GM10248 (cell line): ENCODE results near the gene ENPP5.

Experiments used
- CTCF ChIA-PET: fragments of 300-600 bp; sonication (Branson Sonifier 250); formaldehyde crosslinking; extraction: SDS; loops from one replicate; lab custom pipeline; 2021; ENCODE audit warnings: antibody characterized with exemption; lab: Yijun Ruan, JAX
- POLR2A ChIA-PET: fragments of 350-650 bp; sonication (Branson Sonifier 250); formaldehyde crosslinking; extraction: SDS; loops from one replicate; lab custom pipeline; 2020; ENCODE audit warnings: antibody characterized with exemption; lab: Yijun Ruan, JAX
- DNase-seq: peaks from one replicate; pipeline ENCODE4 v3.0.0; 2012; ENCODE audit errors: extremely low spot score
- TF ChIP-seq, protein P1 (sequence below): IDR thresholded peaks from 2 replicates; pipeline ENCODE4 v1.5.1; 2012; ENCODE audit warnings: mild to moderate bottlenecking, low read depth; ENCODE audit errors: extremely low read depth, missing control alignments, control extremely low read depth

Gene ENPP5

DNA sequence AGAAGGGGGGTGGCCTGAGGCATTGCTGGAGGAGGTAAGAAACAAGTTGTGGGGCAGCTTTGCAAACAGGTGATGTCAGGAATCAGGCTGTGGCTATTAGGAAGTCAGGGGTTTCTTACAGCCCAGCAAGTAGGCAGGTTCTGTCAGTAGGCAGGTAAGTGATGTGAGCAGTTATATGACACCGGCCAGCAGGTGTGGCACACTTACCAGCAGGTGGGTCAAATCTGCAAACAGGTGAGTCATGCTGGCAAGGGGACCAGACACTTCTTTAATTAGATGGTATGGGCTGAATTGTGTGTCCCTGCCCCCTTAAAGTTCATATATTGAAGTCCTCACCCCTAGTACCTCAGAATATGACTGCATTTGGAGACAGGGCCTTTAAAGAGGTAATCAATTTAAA, 57.4 kb downstream of the ENPP5 start:
- CTCF ChIA-PET: interaction anchor here (1.0 to 2.1 kb wide), 5 partner anchors 10 to 297 kb away, joined by 3 to 7 read pairs (median 4); no protein-coding TSS in a partner anchor
- no peak for DNase-seq

More for the DNA sequence above, 57.4 kb downstream of the ENPP5 start:
- TF ChIP-seq, protein P1, sequence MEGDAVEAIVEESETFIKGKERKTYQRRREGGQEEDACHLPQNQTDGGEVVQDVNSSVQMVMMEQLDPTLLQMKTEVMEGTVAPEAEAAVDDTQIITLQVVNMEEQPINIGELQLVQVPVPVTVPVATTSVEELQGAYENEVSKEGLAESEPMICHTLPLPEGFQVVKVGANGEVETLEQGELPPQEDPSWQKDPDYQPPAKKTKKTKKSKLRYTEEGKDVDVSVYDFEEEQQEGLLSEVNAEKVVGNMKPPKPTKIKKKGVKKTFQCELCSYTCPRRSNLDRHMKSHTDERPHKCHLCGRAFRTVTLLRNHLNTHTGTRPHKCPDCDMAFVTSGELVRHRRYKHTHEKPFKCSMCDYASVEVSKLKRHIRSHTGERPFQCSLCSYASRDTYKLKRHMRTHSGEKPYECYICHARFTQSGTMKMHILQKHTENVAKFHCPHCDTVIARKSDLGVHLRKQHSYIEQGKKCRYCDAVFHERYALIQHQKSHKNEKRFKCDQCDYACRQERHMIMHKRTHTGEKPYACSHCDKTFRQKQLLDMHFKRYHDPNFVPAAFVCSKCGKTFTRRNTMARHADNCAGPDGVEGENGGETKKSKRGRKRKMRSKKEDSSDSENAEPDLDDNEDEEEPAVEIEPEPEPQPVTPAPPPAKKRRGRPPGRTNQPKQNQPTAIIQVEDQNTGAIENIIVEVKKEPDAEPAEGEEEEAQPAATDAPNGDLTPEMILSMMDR: no peak
- POLR2A ChIA-PET: no interaction called here
